ENCODE results near the gene CNDP2.

DNA sequence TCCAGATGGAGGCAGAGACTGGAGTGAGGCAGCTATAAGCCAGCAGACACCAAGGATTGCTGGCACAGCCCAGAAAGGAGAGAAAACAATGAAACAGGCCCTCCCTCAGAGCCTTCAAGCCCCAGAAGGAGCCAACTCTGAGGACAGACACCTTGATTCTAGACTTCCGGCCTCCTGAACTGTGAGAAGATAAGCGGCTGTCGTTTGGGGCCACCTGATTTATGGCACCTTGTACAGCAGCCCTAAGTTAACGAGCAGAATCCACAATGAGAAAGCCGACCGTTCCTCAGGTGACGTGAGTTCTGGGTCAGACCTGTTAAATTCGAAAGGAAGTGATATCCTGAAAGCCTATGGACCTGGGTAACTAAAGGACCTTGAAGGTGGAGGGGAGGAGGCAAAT is 7.3 kb upstream of the CNDP2 start:
- TF ChIP-seq, protein P1, sequence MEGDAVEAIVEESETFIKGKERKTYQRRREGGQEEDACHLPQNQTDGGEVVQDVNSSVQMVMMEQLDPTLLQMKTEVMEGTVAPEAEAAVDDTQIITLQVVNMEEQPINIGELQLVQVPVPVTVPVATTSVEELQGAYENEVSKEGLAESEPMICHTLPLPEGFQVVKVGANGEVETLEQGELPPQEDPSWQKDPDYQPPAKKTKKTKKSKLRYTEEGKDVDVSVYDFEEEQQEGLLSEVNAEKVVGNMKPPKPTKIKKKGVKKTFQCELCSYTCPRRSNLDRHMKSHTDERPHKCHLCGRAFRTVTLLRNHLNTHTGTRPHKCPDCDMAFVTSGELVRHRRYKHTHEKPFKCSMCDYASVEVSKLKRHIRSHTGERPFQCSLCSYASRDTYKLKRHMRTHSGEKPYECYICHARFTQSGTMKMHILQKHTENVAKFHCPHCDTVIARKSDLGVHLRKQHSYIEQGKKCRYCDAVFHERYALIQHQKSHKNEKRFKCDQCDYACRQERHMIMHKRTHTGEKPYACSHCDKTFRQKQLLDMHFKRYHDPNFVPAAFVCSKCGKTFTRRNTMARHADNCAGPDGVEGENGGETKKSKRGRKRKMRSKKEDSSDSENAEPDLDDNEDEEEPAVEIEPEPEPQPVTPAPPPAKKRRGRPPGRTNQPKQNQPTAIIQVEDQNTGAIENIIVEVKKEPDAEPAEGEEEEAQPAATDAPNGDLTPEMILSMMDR (IDR thresholded peaks at IDR 0.05; ENCODE audit: low read length): no peak
- no peak for TF ChIP-seq EZH2phosphoT487 (IDR thresholded peaks at IDR 0.05; ENCODE audit: low read length)

Measured in MM.1S (cell line).